Effector memory CD8-positive, alpha-beta T cell (primary cell): ENCODE data around the gene KCNJ6.

Source experiments
- ATAC-seq: fragments of 150-1000 bp; cut with Tn5 transposase; replicated peaks from 2 replicates; pipeline ENCODE4 v1.10.0; 2021; ENCODE audit warnings: mild to moderate bottlenecking, moderate library complexity
- DNase-seq, 3 experiments: peaks; one replicate each; pipeline ENCODE4 v3.0.0; 2021
- H3K27ac Mint-ChIP-seq, 2 donors: one replicate each; pipeline ENCODE4 v1.8.0; 2022; ENCODE audit warnings: mild to moderate bottlenecking in 2 of 2, mixed read lengths in 2 of 2, moderate library complexity in 2 of 2
- H3K27me3 Mint-ChIP-seq, 2 donors: one replicate each; pipeline ENCODE4 v1.8.0; 2022; ENCODE audit warnings: mixed read lengths in 2 of 2
- H3K36me3 Mint-ChIP-seq: one replicate; pipeline ENCODE4 v1.8.0; 2022; ENCODE audit warnings: mild to moderate bottlenecking, moderate library complexity, mixed read lengths; ENCODE audit not compliant: insufficient read depth
- H3K4me1 Mint-ChIP-seq, 2 donors: one replicate each; pipeline ENCODE4 v1.8.0; 2022; ENCODE audit warnings: low read depth in 2 of 2, mixed read lengths in 2 of 2
- H3K4me3 Mint-ChIP-seq, 2 donors: one replicate each; pipeline ENCODE4 v1.8.0; 2022; ENCODE audit warnings: mild to moderate bottlenecking in 2 of 2, mixed read lengths in 2 of 2, moderate library complexity in 2 of 2
- H3K9me3 Mint-ChIP-seq, 2 donors: one replicate each; pipeline ENCODE4 v1.8.0; 2022; ENCODE audit warnings: mixed read lengths in 2 of 2

The KCNJ6 gene

GRCh38 chr21:37888659-37889058, 27.6 kb downstream of the KCNJ6 start:
- Mint-ChIP-seq H3K27me3 (peaks cover 17 to 47% of the 10 kb centered on the region in 2 donors), H3K4me3 (no peak overlapping the region), H3K9me3 (no peaks in the 10 kb centered on the region), H3K36me3 (no peaks in the 10 kb centered on the region), H3K27ac (no peak overlapping the region), H3K4me1 (no peaks in the 10 kb centered on the region)
- DNase-seq (no peak), ATAC-seq (no peak)

GRCh38 chr21:37886726-37887299, 29.4 kb downstream of the KCNJ6 start:
- H3K27ac Mint-ChIP-seq: no peak overlapping the region
- peaks cover 17 to 47% of the 10 kb centered on the region in 2 donors for H3K27me3 Mint-ChIP-seq
- H3K4me1 Mint-ChIP-seq: no peaks in the 10 kb centered on the region
- no peaks in the 10 kb centered on the region for H3K36me3 Mint-ChIP-seq
- no peak overlapping the region for H3K4me3 Mint-ChIP-seq
- DNase-seq (no peak), ATAC-seq (no peak)
- no peaks in the 10 kb centered on the region for H3K9me3 Mint-ChIP-seq

- Mint-ChIP-seq H3K9me3 (no peaks in the 10 kb centered on the region), H3K4me1 (no peaks in the 10 kb centered on the region), H3K36me3 (no peaks in the 10 kb centered on the region), H3K4me3 (no peak overlapping the region), H3K27ac (no peak overlapping the region), H3K27me3 (peaks cover 17 to 44% of the 10 kb centered on the region in 2 donors)
- DNase-seq (no peak), ATAC-seq (no peak)
Measured at GRCh38 chr21:37886120-37886519, 30.1 kb downstream of the KCNJ6 start.

GRCh38 chr21:37878946-37879660, 37.2 kb downstream of the KCNJ6 start:
- no peaks in the 10 kb centered on the region for H3K36me3 Mint-ChIP-seq
- no peak for ATAC-seq
- H3K27ac Mint-ChIP-seq: no peak overlapping the region

GRCh38 chr21:37877888-37878684, 38.2 kb downstream of the KCNJ6 start:
- H3K9me3 Mint-ChIP-seq: no peaks in the 10 kb centered on the region
- no peak overlapping the region for H3K4me3 Mint-ChIP-seq
- peaks cover 11 to 12% of the 10 kb centered on the region in 2 donors for H3K27me3 Mint-ChIP-seq
- H3K4me1 Mint-ChIP-seq: no peaks in the 10 kb centered on the region
- DNase-seq (no peak), ATAC-seq (no peak)
- H3K36me3 Mint-ChIP-seq: no peaks in the 10 kb centered on the region
- H3K27ac Mint-ChIP-seq: no peak overlapping the region

More at GRCh38 chr21:37878946-37879660, 37.2 kb downstream of the KCNJ6 start:
- H3K27me3 Mint-ChIP-seq: peaks cover 11 to 15% of the 10 kb centered on the region in 2 donors
- no peaks in the 10 kb centered on the region for H3K4me1 Mint-ChIP-seq
- H3K4me3 Mint-ChIP-seq: no peak overlapping the region
- DNase-seq: no peak
- H3K9me3 Mint-ChIP-seq: no peaks in the 10 kb centered on the region

- no peaks in the 10 kb centered on the region for H3K9me3 Mint-ChIP-seq
- no peak overlapping the region for H3K27ac Mint-ChIP-seq
- ATAC-seq (no peak), DNase-seq (no peak)
- no peak overlapping the region for H3K4me3 Mint-ChIP-seq
- H3K4me1 Mint-ChIP-seq: no peaks in the 10 kb centered on the region
- no peaks in the 10 kb centered on the region for H3K36me3 Mint-ChIP-seq
- peaks cover 11 to 12% of the 10 kb centered on the region in 2 donors for H3K27me3 Mint-ChIP-seq
Measured at GRCh38 chr21:37877171-37877570, 39.1 kb downstream of the KCNJ6 start.

GRCh38 chr21:37876561-37876960, 39.7 kb downstream of the KCNJ6 start:
- H3K36me3 Mint-ChIP-seq: no peaks in the 10 kb centered on the region
- no peaks in the 10 kb centered on the region for H3K9me3 Mint-ChIP-seq
- no peak overlapping the region for H3K4me3 Mint-ChIP-seq
- peaks cover 11 to 12% of the 10 kb centered on the region in 2 donors for H3K27me3 Mint-ChIP-seq
- H3K4me1 Mint-ChIP-seq: no peaks in the 10 kb centered on the region
- H3K27ac Mint-ChIP-seq: no peak overlapping the region
- no peak for ATAC-seq
- DNase-seq: no peak

- DNase-seq (no peak), ATAC-seq (no peak)
- Mint-ChIP-seq H3K4me1 (no peaks in the 10 kb centered on the region), H3K9me3 (no peaks in the 10 kb centered on the region), H3K36me3 (no peaks in the 10 kb centered on the region), H3K4me3 (no peak overlapping the region), H3K27ac (no peak overlapping the region), H3K27me3 (peaks cover 11 to 18% of the 10 kb centered on the region in 2 donors)
Measured at GRCh38 chr21:37874904-37875780, 41.1 kb downstream of the KCNJ6 start.

GRCh38 chr21:37874481-37874880, 41.8 kb downstream of the KCNJ6 start:
- Mint-ChIP-seq H3K27ac (no peak overlapping the region), H3K27me3 (peaks cover 10 to 12% of the 10 kb centered on the region in 2 donors), H3K4me3 (no peak overlapping the region), H3K36me3 (no peaks in the 10 kb centered on the region), H3K4me1 (no peaks in the 10 kb centered on the region), H3K9me3 (no peaks in the 10 kb centered on the region)
- ATAC-seq (no peak), DNase-seq (no peak)

GRCh38 chr21:37873655-37874054, 42.6 kb downstream of the KCNJ6 start:
- Mint-ChIP-seq H3K9me3 (no peaks in the 10 kb centered on the region), H3K27me3 (peaks cover 2 to 6% of the 10 kb centered on the region in 2 donors), H3K36me3 (no peaks in the 10 kb centered on the region), H3K4me1 (no peaks in the 10 kb centered on the region), H3K4me3 (no peak overlapping the region), H3K27ac (no peak overlapping the region)
- DNase-seq (no peak), ATAC-seq (no peak)

- H3K27me3 Mint-ChIP-seq: peaks cover 16 to 25% of the 10 kb centered on the region in 2 donors
- H3K4me3 Mint-ChIP-seq: no peak overlapping the region
- no peak overlapping the region for H3K27ac Mint-ChIP-seq
Measured at GRCh38 chr21:37871121-37871862, 45.0 kb downstream of the KCNJ6 start.

GRCh38 chr21:37870221-37870620, 46.0 kb downstream of the KCNJ6 start:
- no peak overlapping the region for H3K27ac Mint-ChIP-seq
- no peak overlapping the region for H3K4me3 Mint-ChIP-seq
- ATAC-seq (no peak), DNase-seq (no peak)
- no peaks in the 10 kb centered on the region for H3K4me1 Mint-ChIP-seq
- H3K36me3 Mint-ChIP-seq: no peaks in the 10 kb centered on the region
- no peaks in the 10 kb centered on the region for H3K9me3 Mint-ChIP-seq
- peaks cover 24 to 36% of the 10 kb centered on the region in 2 donors for H3K27me3 Mint-ChIP-seq

More at GRCh38 chr21:37871121-37871862, 45.0 kb downstream of the KCNJ6 start:
- no peaks in the 10 kb centered on the region for H3K4me1 Mint-ChIP-seq
- no peak for ATAC-seq
- DNase-seq: no peak
- H3K9me3 Mint-ChIP-seq: no peaks in the 10 kb centered on the region
- no peaks in the 10 kb centered on the region for H3K36me3 Mint-ChIP-seq
